Vagina (tissue), 2 donors: ENCODE measurements around the gene KIF14.

ENCODE experiments used
- POLR2A ChIP-seq, 2 donors: fragments of 450-650 bp; IDR thresholded peaks; one replicate each; pipeline ENCODE4 v1.6.1; 2017; ENCODE audit warnings: antibody characterized with exemption in 2 of 2, mild to moderate bottlenecking in 2 of 2, moderate library complexity in 2 of 2
- POLR2AphosphoS5 ChIP-seq, 2 donors: sonication (generic); formaldehyde crosslinking; IDR thresholded peaks; one replicate each; pipeline ENCODE4 v1.9.0; 2017; ENCODE audit warnings: antibody characterized with exemption in 2 of 2, mild to moderate bottlenecking in 2 of 2, low read depth in 1 of 2; ENCODE audit not compliant: insufficient read depth in 1 of 2
- TF ChIP-seq, protein P1 (sequence below), 3 experiments: fragments of 450-650 bp in 2 of 3; fragments of 200-600 bp in 1 of 3; sonication (generic) in 1 of 3; IDR thresholded peaks; one replicate each; pipeline ENCODE4 v1.5.1; 2017 to 2019; ENCODE audit warnings: antibody characterized with exemption in 3 of 3, mild to moderate bottlenecking in 2 of 3, moderate library complexity in 2 of 3

DNA sequence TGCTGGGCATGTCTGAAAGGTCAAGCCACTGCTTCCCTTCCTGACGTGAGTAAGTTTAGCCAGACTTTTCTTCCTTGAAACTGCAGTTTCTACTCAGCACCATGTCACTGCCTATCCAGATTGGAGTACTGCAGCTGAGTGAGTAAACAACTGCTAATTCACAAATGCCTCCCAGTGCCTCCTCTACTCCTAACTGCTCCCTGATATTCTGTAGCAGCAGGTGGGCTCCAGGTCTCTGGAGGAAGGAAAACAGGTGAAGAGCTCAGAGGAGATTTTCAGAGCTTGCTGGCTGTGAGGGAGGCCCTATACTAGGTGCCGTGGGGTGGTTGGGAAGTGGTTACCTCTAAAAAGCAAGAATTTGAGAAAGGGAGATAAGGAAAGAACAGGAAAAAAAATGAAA lies 96.5 kb downstream of the KIF14 start:
- TF ChIP-seq, protein P1, sequence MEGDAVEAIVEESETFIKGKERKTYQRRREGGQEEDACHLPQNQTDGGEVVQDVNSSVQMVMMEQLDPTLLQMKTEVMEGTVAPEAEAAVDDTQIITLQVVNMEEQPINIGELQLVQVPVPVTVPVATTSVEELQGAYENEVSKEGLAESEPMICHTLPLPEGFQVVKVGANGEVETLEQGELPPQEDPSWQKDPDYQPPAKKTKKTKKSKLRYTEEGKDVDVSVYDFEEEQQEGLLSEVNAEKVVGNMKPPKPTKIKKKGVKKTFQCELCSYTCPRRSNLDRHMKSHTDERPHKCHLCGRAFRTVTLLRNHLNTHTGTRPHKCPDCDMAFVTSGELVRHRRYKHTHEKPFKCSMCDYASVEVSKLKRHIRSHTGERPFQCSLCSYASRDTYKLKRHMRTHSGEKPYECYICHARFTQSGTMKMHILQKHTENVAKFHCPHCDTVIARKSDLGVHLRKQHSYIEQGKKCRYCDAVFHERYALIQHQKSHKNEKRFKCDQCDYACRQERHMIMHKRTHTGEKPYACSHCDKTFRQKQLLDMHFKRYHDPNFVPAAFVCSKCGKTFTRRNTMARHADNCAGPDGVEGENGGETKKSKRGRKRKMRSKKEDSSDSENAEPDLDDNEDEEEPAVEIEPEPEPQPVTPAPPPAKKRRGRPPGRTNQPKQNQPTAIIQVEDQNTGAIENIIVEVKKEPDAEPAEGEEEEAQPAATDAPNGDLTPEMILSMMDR (IDR thresholded peaks at IDR 0.05), result no peak
- TF ChIP-seq POLR2AphosphoS5 (IDR thresholded peaks at IDR 0.05; ENCODE audit: insufficient read depth in 1 of 2, low read depth in 1 of 2) (no peak), POLR2A (IDR thresholded peaks at IDR 0.05) (no peak)
